H54 (cell line): ENCODE data around the gene TMEM40.

Source experiments
- DNase-seq: peaks from one replicate; pipeline ENCODE4 v3.0.0; 2011; ENCODE audit warnings: low spot score, mixed read lengths; ENCODE audit not compliant: insufficient read length
- FAIRE-seq: peaks from 3 replicates; lab custom pipeline; 2011; peaks lifted over from hg19 to GRCh38; lab: Jason Lieb, UNC
- POLR2A ChIP-seq: IDR thresholded peaks from 2 replicates; pipeline ENCODE4 v1.6.1; 2011; ENCODE audit warnings: low read depth, mild to moderate bottlenecking, low read length

Gene TMEM40, protein sequence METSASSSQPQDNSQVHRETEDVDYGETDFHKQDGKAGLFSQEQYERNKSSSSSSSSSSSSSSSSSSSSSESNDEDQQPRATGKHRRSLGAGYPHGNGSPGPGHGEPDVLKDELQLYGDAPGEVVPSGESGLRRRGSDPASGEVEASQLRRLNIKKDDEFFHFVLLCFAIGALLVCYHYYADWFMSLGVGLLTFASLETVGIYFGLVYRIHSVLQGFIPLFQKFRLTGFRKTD

DNA sequence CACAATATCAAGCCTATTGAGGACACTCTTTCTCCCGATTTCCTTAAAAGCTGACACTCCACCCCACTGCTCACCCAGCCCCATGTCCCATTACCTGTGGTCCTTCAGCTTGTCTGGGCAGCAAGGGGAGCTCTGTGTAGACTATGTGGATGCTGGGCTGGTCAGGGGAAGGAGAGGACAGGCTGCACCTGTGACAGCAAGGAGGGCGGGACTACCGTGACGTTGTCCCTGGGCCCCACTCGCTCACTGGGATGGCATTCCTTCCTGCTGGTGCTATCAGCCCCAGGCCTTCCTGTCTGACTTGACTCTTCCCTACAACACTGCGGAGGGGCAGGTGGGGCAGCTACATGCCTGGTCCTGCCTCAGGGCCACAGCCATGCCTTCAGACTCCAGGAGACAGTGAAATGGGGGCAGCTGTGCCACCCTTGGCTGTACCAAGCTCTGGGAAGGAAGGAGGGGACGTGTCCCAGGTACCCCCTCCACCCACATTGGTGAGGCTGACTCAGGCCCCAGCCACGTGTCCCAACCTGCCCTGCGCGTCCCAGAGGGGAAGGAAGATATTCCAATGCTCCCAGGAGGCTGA lies at the start of gene TMEM40:
TMEM40 (minus strand) TSS at position 163 of the 583 bp plus-strand sequence. CDS start 9,427 bp downstream, outside the sequence.
- DNase-seq (no peak), FAIRE-seq (no peak)
- TF ChIP-seq POLR2A, result no peak

DNA sequence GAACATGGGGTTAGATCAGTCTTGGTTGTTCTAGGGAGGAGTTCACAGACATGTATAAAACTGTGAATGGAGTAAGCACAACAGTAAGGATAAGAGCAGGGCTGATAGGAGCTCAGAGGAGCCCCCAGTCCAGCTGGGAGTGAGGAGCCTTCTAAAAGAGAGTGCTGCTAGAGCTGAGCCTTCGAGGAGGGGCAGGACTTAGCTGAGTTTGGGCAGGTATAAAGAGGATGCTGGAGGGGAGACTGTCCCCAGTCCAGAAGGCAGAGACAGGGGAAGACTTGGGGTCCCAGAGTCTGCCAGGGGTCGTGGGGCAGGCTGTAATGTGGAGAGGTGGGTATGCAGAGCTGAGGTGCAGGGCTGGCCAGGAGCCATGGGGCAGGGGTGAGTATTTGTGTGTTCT lies 49.5 kb upstream of the TMEM40 start:
- no peak for TF ChIP-seq POLR2A
- FAIRE-seq, result no peak
- no peak for DNase-seq

DNA sequence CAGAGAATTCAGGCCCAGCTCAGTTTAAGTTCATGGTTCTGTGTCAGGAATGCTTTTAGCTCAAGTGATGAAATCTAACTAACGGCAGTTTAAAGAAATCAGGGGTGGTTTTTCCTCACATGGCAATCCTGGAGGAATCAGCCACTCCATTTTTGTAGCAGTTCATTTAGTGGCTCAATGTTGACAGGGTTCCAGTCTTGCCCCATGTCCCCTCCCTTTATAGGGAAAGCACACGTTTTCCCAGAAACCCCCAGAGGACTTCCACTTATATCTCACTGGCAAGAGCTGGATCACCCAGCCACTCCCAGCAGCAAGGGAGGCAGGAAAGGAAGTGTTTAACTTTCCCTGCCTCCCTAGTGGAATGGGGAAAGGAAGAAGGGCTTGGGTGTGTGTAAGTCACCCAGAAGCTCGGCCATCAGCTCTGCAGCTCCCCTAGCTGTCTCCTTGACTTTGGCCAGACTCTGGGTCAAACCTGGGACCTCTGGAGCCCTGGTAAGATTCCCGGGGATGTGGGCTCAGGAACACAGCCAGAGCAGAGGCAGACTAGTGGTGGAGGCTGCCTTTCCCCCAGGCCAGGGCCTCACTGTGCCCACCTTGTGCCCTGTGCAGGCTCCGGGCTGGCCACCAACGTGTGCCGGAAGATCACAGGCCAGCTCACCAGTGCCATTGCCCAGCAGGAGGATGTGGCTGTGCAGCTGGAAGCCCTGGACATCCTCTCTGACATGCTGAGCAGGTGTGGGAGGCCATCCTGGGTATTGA lies 48.7 kb upstream of the TMEM40 start:
- FAIRE-seq (no peak), DNase-seq (no peak)
- no peak for TF ChIP-seq POLR2A

- no peak for TF ChIP-seq POLR2A
- DNase-seq (no peak), FAIRE-seq (no peak)
Observed at GRCh38 chr3:12807066-12807465, 48.0 kb upstream of the TMEM40 start.

DNA sequence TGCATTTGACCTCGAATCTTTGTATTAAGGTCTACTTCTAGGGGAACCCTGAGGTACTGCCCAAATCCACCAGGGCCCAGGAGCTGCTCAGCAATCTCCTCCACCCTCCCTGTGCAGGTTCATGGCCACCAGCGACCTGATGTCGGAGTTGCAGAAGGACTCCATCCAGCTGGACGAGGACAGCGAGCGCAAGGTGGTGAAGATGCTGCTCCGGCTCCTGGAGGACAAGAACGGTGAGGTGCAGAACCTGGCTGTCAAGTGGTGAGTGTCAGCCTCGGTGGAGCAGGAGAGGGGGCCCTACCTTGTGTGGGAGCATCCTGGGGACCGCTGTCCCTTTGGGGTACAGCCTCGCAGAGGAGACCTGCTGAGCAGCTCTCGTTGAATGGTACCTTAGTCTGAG lies 44.3 kb upstream of the TMEM40 start:
- DNase-seq (no peak), FAIRE-seq (no peak)
- no peak for TF ChIP-seq POLR2A

DNA sequence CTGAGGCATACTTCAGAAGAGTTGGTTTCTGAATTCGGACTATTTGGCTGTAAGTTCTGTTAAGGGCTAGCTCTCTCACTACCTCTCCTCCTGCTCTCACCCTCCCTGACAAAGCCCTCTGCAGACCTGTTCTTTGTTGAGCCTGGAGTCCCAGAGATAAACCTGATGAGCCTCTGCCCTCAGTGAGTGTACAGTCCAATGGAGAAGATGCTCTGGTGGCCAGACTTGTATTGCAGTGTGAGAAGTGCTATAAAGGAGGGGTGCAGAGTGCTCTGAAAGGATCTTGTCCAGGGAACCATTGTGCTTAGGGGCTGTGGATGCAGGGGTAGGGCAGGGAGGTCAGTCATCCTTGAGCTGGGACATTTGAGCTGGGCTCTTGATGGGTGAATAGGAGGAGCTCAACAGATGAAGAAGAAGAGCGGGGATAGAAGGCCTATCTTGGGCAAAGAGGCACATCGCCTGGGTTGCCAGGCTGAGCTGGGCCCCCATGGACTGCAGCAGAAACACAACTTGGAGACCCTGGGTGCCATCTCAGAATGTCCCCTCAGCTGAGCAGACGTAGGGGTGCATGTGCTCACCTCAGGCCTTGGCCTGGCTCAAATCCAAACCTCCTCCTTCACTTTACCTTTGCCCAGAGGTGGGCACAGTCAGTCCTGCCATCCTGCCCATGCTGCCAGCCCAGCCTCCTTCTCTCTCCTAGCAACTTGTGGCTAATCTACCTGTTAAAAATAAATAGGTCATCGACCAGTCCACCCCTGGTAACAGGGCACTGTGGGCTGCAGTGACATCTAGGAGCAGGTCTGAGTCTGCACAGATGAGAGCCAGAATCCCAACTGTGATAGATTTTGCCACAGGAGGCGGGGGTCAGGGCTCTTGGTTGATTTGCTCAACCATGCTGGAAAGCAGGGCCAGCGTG lies 40.7 kb upstream of the TMEM40 start:
- DNase-seq (no peak), FAIRE-seq (no peak)
- TF ChIP-seq POLR2A, result no peak

GRCh38 chr3:12798559-12799179 lies 39.6 kb upstream of the TMEM40 start:
- no peak for TF ChIP-seq POLR2A
- DNase-seq (no peak), FAIRE-seq (no peak)

DNA sequence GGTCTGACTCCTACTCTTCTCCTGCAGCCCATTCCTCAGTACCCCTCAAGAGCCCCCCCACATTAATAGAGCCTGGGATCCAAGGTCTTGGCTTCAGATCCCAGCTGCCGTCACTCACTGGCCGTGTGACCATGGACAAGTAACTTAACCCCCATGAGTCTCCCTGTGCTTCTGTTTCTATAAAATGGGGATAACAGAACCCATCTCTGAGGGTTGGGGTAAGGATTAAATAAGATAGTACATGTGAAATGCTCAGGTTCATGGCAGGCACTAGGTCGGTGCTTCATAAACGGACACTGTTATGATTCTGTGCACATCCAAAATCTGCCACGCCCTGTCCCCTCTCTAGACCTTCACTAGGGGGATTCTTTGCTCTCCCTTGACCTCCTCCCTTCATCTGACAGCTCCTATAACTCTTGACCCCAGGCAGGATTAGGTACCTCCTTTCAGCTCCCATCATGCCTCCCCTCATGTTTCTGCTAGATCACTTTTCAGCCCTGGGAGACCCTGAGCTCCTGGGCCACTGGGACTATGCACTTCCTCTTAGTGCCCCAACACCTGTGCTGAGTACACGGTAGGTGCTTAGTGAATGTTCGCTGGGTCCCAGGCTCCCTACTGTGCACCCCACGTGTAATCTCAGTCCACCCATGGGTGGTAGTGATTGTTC lies 39.0 kb upstream of the TMEM40 start:
- TF ChIP-seq POLR2A, result no peak
- no peak for DNase-seq
- FAIRE-seq, result no peak

DNA sequence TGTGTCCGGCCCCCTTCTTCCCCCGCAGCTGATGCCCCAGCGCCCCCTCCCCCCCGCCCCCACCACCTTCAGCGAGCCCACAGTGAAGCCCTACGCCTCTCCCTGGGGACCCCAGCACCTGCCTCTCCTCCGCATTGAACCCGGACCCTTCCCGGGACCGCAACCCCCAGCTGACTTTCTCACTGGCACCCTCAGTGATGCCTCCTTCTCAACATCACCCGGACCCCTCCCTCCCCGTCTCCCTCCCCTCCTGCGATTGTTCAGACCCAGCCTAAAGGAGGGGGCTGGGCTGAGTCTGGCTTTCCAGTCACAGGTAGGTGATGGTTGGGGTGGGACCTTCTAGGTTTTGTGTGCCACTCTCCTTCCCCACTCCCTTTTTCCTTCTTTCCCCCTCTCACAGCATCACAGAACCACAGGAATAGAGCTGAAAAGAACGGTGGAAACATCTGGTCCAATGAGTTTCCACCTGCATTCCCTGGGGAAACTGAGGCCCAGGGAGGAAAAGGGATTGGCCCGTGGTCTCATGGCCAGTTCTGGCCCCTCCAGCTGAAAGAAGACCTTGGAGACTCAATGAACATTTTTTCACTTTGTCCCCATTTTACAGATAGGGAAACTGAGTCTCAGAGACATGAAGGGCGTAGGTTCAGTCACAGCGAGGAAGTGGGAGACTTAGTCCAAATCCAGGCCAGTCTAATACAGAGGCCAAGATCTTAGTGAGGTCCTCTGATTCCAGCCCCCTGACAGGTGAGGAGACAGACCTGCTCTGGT lies 38.2 kb upstream of the TMEM40 start:
- TF ChIP-seq POLR2A, result no peak
- DNase-seq, result no peak
- FAIRE-seq, result no peak

DNA sequence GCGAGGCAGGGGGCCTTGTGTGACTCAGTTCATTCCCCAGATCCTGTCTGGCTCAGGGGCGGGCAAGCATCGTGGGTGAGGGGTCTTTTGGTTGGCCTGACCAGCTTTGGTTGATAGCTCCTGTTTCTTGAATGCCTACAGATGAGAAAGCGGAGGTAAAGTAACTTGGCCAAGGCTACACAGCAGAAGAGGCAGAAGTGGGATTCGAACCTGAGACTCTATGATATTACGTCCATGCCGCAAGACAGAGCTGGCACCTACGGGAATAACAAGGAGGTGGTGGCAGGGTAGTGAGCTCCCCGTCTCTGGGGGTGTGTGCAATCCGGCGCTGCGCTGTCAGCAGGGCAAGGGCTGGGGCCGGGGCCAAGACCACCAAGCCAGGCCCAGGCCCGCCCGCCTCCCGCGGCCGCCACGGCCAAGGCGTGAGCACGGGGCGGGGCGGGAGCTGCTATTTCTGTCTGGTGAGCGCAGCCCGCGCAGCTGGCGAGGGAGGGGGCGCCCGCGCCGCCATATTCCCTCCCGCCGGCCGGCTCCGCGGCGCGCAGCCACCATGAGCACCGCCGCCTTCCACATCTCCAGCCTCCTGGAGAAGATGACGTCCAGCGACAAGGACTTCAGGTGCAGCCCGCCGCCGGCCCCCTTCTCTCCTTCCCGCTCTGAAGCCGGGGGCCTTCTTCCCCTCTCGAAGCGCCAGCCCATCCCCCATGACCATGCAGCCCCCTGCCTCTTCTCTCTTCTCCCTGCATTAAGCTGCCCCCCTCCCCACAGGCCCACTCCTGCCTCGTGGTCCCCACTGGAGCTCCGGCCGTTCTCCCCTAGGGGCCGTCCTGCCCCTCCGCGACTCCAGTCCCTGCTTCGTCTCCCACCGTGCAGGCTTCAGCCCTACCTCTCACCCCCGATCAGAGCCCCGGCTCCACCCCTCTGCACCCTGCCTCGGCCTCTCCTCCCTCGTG lies 37.4 kb upstream of the TMEM40 start, which contains the start of gene CAND2:
CAND2 (plus strand) TSS at position 510 of the 953 bp plus-strand sequence; CDS start at position 551, 41 bp downstream.
- no peak for TF ChIP-seq POLR2A
- DNase-seq, result peak; percentile 39
- FAIRE-seq, result no peak

DNA sequence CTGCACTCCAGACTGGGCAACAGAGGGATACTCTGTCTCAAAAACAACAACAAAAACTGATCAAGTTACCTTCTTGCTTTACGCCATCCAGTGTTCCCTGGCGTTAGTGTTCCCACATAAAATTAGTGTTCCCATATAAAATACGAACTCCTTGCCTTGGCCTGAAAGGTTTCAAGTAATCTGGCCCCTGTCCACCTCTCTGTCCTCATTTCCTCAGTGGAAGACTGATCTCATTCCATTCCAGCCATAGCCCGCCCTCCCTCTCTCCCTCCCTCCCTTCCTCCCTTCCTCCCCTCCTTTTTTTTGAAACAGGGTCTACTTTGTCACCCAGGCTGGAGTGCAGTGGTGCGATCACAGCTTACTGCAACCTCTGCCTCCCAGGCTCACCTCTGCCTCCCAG lies 34.6 kb upstream of the TMEM40 start:
- no peak for TF ChIP-seq POLR2A
- FAIRE-seq (no peak), DNase-seq (no peak)
